ENCODE data around the gene OTUD1. TPM values are rescaled to one million over a fixed set of nuclear protein-coding genes. Genes with fewer than 3 reads are reported as not detected.

Gene OTUD1
- polyA plus RNA-seq, 4 donors: 4.5 to 15.5 (median 5.4) TPM

GRCh38 chr10:23433701-23434100 lies 5.2 kb upstream of the OTUD1 start:
- Histone ChIP-seq H3K9me3 (ENCODE audit: control insufficient read depth in 2 of 2, insufficient read depth in 1 of 2, low read depth in 1 of 2, low read length in 1 of 2) (no peaks in the 10 kb centered on the region), H3K4me3 (ENCODE audit: low read depth in 1 of 3, low read length in 3 of 3) (no peak overlapping the region), H3K36me3 (ENCODE audit: control insufficient read depth in 3 of 3, insufficient read depth in 2 of 3, low read depth in 1 of 3, low read length in 3 of 3) (no peaks in the 10 kb centered on the region), H3K4me1 (ENCODE audit: control insufficient read depth in 3 of 3, insufficient read depth in 2 of 3, low read depth in 1 of 3, low read length in 2 of 3) (peaks cover 0 to 3% (median 0%) of the 10 kb centered on the region in 3 donors), H3K27me3 (ENCODE audit: control insufficient read depth in 3 of 3, insufficient read depth in 3 of 3, low read length in 3 of 3) (no peaks in the 10 kb centered on the region), H3K27ac (ENCODE audit: low read depth in 1 of 3, low read length in 2 of 3) (no peak overlapping the region)
- FAIRE-seq (no peak), DNase-seq (no peak)
- 69 to 75% (median 74%) methylated on average over 2 of the region's 2 CpGs for whole genome bisulfite sequencing, 3 donors

DNA sequence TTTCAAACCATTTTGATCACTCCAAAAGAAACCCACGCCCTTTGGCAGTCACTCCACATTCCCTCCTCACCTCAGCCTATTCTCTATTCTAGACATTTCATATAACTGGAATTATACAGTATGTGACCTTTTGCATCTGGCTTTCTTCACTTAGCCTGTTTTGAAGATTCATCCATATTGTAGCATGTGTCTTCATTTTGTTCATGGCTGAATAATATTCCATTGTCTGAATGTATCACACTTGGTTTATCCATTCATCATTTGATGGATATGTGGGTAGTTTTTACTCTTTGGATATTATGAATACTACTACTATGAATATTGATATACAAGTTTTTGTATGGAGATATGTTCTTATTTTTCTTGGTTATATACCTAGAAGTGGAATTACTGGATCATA lies 3.5 kb upstream of the OTUD1 start:
- Histone ChIP-seq H3K36me3 (ENCODE audit: control insufficient read depth in 3 of 3, insufficient read depth in 2 of 3, low read depth in 1 of 3, low read length in 3 of 3) (no peaks in the 10 kb centered on the region), H3K27ac (ENCODE audit: low read depth in 1 of 3, low read length in 2 of 3) (no peak overlapping the region), H3K9me3 (ENCODE audit: control insufficient read depth in 2 of 2, insufficient read depth in 1 of 2, low read depth in 1 of 2, low read length in 1 of 2) (no peaks in the 10 kb centered on the region), H3K27me3 (ENCODE audit: control insufficient read depth in 3 of 3, insufficient read depth in 3 of 3, low read length in 3 of 3) (no peaks in the 10 kb centered on the region), H3K4me3 (ENCODE audit: low read depth in 1 of 3, low read length in 3 of 3) (no peak overlapping the region), H3K4me1 (ENCODE audit: control insufficient read depth in 3 of 3, insufficient read depth in 2 of 3, low read depth in 1 of 3, low read length in 2 of 3) (peaks cover 0 to 3% (median 0%) of the 10 kb centered on the region in 3 donors)
- DNase-seq (no peak), FAIRE-seq (no peak)
- WGBS, 3 donors: 93 to 100% (median 96%) methylated on average over 1 of the region's 1 CpG

DNA sequence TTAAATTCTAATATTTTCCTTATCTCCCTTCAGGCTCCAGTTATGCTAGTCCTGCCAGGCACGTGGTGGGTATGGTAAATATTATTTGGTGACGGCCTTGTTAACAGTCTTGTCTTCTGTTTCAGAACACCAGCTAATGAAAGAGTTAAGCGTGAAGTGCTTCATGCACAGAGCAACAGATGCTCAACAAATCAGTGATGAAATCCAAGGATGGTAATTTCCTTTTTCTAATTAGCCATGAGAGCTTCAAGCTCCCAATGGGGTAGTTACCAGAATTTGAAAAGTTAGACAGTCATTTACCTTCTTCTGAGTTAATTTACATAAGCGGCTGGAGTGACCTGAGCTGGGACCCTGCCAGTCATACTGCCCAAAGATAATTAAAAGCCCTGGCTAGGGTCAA lies 1.9 kb upstream of the OTUD1 start:
- Histone ChIP-seq H3K4me3 (ENCODE audit: low read depth in 1 of 3, low read length in 3 of 3) (no peak overlapping the region), H3K4me1 (ENCODE audit: control insufficient read depth in 3 of 3, insufficient read depth in 2 of 3, low read depth in 1 of 3, low read length in 2 of 3) (peaks cover 0 to 7% (median 0%) of the 10 kb centered on the region in 3 donors), H3K9me3 (ENCODE audit: control insufficient read depth in 2 of 2, insufficient read depth in 1 of 2, low read depth in 1 of 2, low read length in 1 of 2) (no peaks in the 10 kb centered on the region), H3K27ac (ENCODE audit: low read depth in 1 of 3, low read length in 2 of 3) (no peak overlapping the region), H3K27me3 (ENCODE audit: control insufficient read depth in 3 of 3, insufficient read depth in 3 of 3, low read length in 3 of 3) (no peaks in the 10 kb centered on the region), H3K36me3 (ENCODE audit: control insufficient read depth in 3 of 3, insufficient read depth in 2 of 3, low read depth in 1 of 3, low read length in 3 of 3) (no peaks in the 10 kb centered on the region)
- FAIRE-seq (no peak), DNase-seq (no peak)
- WGBS, 3 donors: 71 to 82% (median 77%) methylated on average over 4 of the region's 4 CpGs

DNA sequence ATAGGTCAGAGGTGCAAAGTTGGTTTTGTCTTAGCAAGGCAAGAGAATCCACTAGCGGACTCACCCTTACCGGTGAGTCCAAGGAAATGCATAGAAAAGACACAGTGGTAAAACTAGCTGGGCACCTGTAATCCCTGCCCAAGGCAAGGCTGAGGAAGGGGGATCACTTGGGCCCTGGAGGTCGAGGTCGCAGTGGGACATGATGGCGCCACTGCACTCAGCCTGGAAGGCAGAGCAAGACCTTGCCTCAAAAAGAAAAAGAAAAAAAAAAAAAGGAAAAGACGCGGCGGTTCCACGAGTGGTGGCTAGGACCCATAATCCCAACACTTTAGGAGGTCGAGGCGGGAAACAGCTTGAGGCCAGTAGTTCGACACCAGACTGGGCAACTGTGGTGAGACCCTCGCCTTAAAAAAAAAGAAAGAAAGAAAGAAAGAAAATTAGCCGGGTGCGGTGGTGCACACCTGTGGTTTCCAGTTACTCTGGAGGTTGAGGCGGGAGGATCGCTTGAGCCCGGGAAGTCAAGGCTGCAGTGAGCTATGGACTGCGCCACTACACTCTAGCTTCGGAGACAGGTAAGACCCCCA lies 820 bp upstream of the OTUD1 start:
- H3K4me1 ChIP-seq (ENCODE audit: control insufficient read depth in 3 of 3, insufficient read depth in 2 of 3, low read depth in 1 of 3, low read length in 2 of 3): peaks cover 0 to 11% (median 4%) of the 10 kb centered on the region in 3 donors
- no peaks in the 10 kb centered on the region for H3K9me3 ChIP-seq (ENCODE audit: control insufficient read depth in 2 of 2, insufficient read depth in 1 of 2, low read depth in 1 of 2, low read length in 1 of 2)
- no peaks in the 10 kb centered on the region for H3K27me3 ChIP-seq (ENCODE audit: control insufficient read depth in 3 of 3, insufficient read depth in 3 of 3, low read length in 3 of 3)
- DNase-seq (no peak), FAIRE-seq (no peak)
- WGBS, 3 donors: 93 to 96% (median 94%) methylated on average over 20 of the region's 20 CpGs
- H3K36me3 ChIP-seq (ENCODE audit: control insufficient read depth in 3 of 3, insufficient read depth in 2 of 3, low read depth in 1 of 3, low read length in 3 of 3): no peaks in the 10 kb centered on the region
- peak overlapping the region; percentile 25 to 96 (median 56) for H3K4me3 ChIP-seq (ENCODE audit: low read depth in 1 of 3, low read length in 3 of 3)
- peak overlapping the region in 2 of 3 donors; percentile 77 to 81 for H3K27ac ChIP-seq (ENCODE audit: low read depth in 1 of 3, low read length in 2 of 3)

DNA sequence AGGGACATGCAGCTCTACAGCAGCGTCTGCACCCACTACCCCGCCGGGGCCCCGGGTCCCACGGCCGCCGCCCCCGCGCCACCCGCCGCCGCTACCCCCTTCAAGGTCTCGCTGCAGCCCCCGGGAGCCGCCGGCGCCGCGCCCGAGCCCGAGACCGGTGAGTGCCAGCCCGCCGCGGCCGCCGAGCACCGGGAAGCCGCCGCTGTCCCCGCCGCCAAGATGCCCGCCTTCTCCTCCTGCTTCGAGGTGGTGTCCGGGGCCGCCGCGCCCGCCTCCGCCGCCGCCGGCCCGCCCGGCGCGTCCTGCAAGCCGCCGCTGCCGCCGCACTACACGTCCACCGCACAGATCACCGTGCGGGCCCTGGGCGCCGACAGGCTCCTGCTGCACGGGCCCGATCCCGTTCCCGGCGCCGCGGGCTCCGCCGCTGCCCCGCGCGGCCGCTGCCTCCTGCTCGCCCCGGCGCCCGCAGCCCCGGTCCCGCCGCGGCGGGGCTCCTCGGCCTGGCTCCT lies 631 bp downstream of the OTUD1 start:
- Histone ChIP-seq H3K27me3 (ENCODE audit: control insufficient read depth in 3 of 3, insufficient read depth in 3 of 3, low read length in 3 of 3) (no peaks in the 10 kb centered on the region), H3K4me3 (ENCODE audit: low read depth in 1 of 3, low read length in 3 of 3) (peak overlapping the region; percentile 57 to 96 (median 88)), H3K36me3 (ENCODE audit: control insufficient read depth in 3 of 3, insufficient read depth in 2 of 3, low read depth in 1 of 3, low read length in 3 of 3) (peaks cover 0 to 6% (median 2%) of the 10 kb centered on the region in 3 donors), H3K4me1 (ENCODE audit: control insufficient read depth in 3 of 3, insufficient read depth in 2 of 3, low read depth in 1 of 3, low read length in 2 of 3) (peaks cover 0 to 11% (median 4%) of the 10 kb centered on the region in 3 donors), H3K9me3 (ENCODE audit: control insufficient read depth in 2 of 2, insufficient read depth in 1 of 2, low read depth in 1 of 2, low read length in 1 of 2) (no peaks in the 10 kb centered on the region), H3K27ac (ENCODE audit: low read depth in 1 of 3, low read length in 2 of 3) (peak overlapping the region; percentile 84 to 97 (median 93))
- 0% methylated on average over 13 to 80 of the region's 80 CpGs for WGBS, 3 donors
- FAIRE-seq (no peak), DNase-seq (peak; percentile 8 to 75)

DNA sequence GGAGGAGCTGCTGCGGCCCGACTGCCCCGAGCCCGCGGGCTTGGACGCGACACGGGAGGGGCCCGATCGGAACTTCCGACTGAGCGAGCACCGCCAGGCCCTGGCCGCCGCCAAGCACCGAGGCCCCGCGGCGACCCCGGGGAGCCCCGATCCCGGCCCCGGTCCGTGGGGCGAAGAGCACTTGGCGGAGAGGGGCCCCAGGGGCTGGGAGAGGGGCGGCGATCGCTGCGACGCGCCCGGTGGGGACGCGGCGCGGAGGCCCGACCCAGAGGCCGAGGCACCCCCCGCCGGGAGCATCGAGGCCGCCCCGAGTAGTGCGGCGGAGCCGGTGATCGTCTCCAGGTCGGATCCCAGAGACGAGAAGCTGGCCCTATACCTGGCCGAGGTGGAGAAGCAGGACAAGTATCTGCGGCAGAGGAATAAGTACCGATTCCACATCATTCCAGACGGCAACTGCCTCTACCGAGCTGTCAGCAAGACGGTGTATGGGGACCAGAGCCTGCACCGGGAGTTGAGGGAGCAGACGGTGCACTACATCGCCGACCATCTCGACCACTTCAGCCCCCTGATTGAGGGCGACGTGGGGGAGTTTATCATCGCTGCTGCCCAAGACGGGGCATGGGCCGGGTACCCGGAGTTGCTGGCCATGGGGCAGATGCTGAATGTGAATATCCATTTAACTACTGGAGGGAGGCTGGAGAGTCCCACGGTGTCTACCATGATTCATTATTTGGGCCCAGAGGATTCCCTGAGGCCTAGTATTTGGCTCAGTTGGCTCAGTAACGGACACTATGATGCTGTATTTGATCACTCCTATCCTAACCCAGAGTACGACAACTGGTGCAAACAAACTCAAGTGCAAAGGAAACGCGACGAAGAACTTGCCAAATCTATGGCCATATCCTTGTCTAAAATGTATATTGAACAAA lies 1.4 kb downstream of the OTUD1 start:
- Histone ChIP-seq H3K27ac (ENCODE audit: low read depth in 1 of 3, low read length in 2 of 3) (peak overlapping the region; percentile 84 to 97 (median 93)), H3K4me1 (ENCODE audit: control insufficient read depth in 3 of 3, insufficient read depth in 2 of 3, low read depth in 1 of 3, low read length in 2 of 3) (peaks cover 0 to 11% (median 4%) of the 10 kb centered on the region in 3 donors), H3K4me3 (ENCODE audit: low read depth in 1 of 3, low read length in 3 of 3) (peak overlapping the region; percentile 57 to 96 (median 88)), H3K36me3 (ENCODE audit: control insufficient read depth in 3 of 3, insufficient read depth in 2 of 3, low read depth in 1 of 3, low read length in 3 of 3) (peaks cover 0 to 8% (median 2%) of the 10 kb centered on the region in 3 donors), H3K27me3 (ENCODE audit: control insufficient read depth in 3 of 3, insufficient read depth in 3 of 3, low read length in 3 of 3) (no peaks in the 10 kb centered on the region), H3K9me3 (ENCODE audit: control insufficient read depth in 2 of 2, insufficient read depth in 1 of 2, low read depth in 1 of 2, low read length in 1 of 2) (no peaks in the 10 kb centered on the region)
- FAIRE-seq (no peak), DNase-seq (peak; percentile 30 to 77)
- 3 to 4% (median 4%) methylated on average over 49 to 73 of the region's 73 CpGs for WGBS, 3 donors

DNA sequence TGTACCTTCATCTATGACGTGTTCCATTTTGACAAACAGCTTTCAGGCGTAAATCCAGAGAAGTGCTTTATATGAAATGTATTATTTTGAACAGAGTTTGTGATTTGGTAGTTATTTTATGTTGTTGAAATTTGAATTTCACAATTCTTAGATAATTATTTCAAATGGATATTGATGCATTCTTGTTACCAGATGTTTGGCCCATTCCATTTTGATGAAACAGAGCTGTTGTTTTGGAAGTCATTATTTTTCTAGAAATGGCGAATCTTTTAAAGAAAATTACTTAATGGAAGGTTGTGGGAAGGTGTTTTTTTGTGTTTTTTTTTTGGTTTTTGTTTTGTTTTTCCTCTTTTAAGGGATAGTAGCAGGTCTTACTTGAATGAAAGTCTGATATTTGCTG lies 2.4 kb downstream of the OTUD1 start:
- Histone ChIP-seq H3K36me3 (ENCODE audit: control insufficient read depth in 3 of 3, insufficient read depth in 2 of 3, low read depth in 1 of 3, low read length in 3 of 3) (peaks cover 0 to 8% (median 2%) of the 10 kb centered on the region in 3 donors), H3K9me3 (ENCODE audit: control insufficient read depth in 2 of 2, insufficient read depth in 1 of 2, low read depth in 1 of 2, low read length in 1 of 2) (no peaks in the 10 kb centered on the region), H3K27ac (ENCODE audit: low read depth in 1 of 3, low read length in 2 of 3) (no peak overlapping the region), H3K4me1 (ENCODE audit: control insufficient read depth in 3 of 3, insufficient read depth in 2 of 3, low read depth in 1 of 3, low read length in 2 of 3) (peaks cover 0 to 11% (median 4%) of the 10 kb centered on the region in 3 donors), H3K27me3 (ENCODE audit: control insufficient read depth in 3 of 3, insufficient read depth in 3 of 3, low read length in 3 of 3) (no peaks in the 10 kb centered on the region), H3K4me3 (ENCODE audit: low read depth in 1 of 3, low read length in 3 of 3) (peak overlapping the region in 1 of 3 donors; percentile 6)
- 60 to 63% (median 62%) methylated on average over 3 of the region's 3 CpGs for WGBS, 3 donors
- no peak for DNase-seq
- FAIRE-seq: no peak

- Histone ChIP-seq H3K36me3 (ENCODE audit: control insufficient read depth in 3 of 3, insufficient read depth in 2 of 3, low read depth in 1 of 3, low read length in 3 of 3) (peaks cover 0 to 12% (median 2%) of the 10 kb centered on the region in 3 donors), H3K27ac (ENCODE audit: low read depth in 1 of 3, low read length in 2 of 3) (no peak overlapping the region), H3K4me3 (ENCODE audit: low read depth in 1 of 3, low read length in 3 of 3) (no peak overlapping the region), H3K9me3 (ENCODE audit: control insufficient read depth in 2 of 2, insufficient read depth in 1 of 2, low read depth in 1 of 2, low read length in 1 of 2) (no peaks in the 10 kb centered on the region), H3K27me3 (ENCODE audit: control insufficient read depth in 3 of 3, insufficient read depth in 3 of 3, low read length in 3 of 3) (no peaks in the 10 kb centered on the region), H3K4me1 (ENCODE audit: control insufficient read depth in 3 of 3, insufficient read depth in 2 of 3, low read depth in 1 of 3, low read length in 2 of 3) (peaks cover 0 to 11% (median 4%) of the 10 kb centered on the region in 3 donors)
- WGBS, 3 donors: 57 to 63% (median 63%) methylated on average over 2 of the region's 2 CpGs
- FAIRE-seq (no peak), DNase-seq (no peak)
These were observed 4.1 kb downstream of the OTUD1 start for GRCh38 chr10:23442936-23443335.
